GM23248 (cell line): Measurements from ENCODE around the gene BRAF. TPM values are rescaled to one million over a fixed set of nuclear protein-coding genes. Genes with fewer than 3 reads are reported as not detected.

Experiments
- DNase-seq: peaks from one replicate; pipeline ENCODE4 v3.0.0-alpha.2; 2015
- H2AFZ ChIP-seq: fragments of 200-600 bp; sonication (generic); 2 replicates; pipeline ENCODE4 v1.6.1; 2016; ENCODE audit warnings: antibody characterized with exemption
- H3F3A ChIP-seq: fragments of 200-600 bp; sonication (generic); 2 replicates; pipeline ENCODE4 v1.6.1; 2016; ENCODE audit warnings: mild to moderate bottlenecking, antibody characterized with exemption, mixed run types; ENCODE audit not compliant: insufficient read depth
- H3K27ac ChIP-seq: fragments of 200-600 bp; sonication (generic); 2 replicates; pipeline ENCODE4 v1.5.1; 2016; ENCODE audit warnings: mild to moderate bottlenecking
- H3K27me3 ChIP-seq: fragments of 200-600 bp; sonication (generic); replicated peaks from 2 replicates; pipeline ENCODE4 v1.6.1; 2016; ENCODE audit warnings: mild to moderate bottlenecking; ENCODE audit not compliant: insufficient read depth
- H3K36me3 ChIP-seq: fragments of 200-600 bp; sonication (generic); 2 replicates; pipeline ENCODE4 v1.6.1; 2016; ENCODE audit warnings: low read depth, mild to moderate bottlenecking
- H3K4me1 ChIP-seq: fragments of 200-600 bp; sonication (generic); 2 replicates; pipeline ENCODE4 v1.6.1; 2016; ENCODE audit warnings: mild to moderate bottlenecking; ENCODE audit not compliant: insufficient read depth
- H3K4me2 ChIP-seq: fragments of 200-600 bp; sonication (generic); one replicate; pipeline ENCODE4 v1.6.1; 2016; ENCODE audit warnings: mild to moderate bottlenecking; ENCODE audit not compliant: unreplicated experiment
- H3K4me3 ChIP-seq: fragments of 200-600 bp; sonication (generic); 2 replicates; pipeline ENCODE4 v1.5.1; 2016; ENCODE audit warnings: mild to moderate bottlenecking
- H3K79me2 ChIP-seq: fragments of 200-600 bp; sonication (generic); 2 replicates; pipeline ENCODE4 v1.6.1; 2016; ENCODE audit warnings: mild to moderate bottlenecking; ENCODE audit not compliant: insufficient read depth
- H3K9ac ChIP-seq: fragments of 200-600 bp; sonication (generic); 2 replicates; pipeline ENCODE4 v1.6.1; 2016; ENCODE audit warnings: mild to moderate bottlenecking
- H3K9me2 ChIP-seq: fragments of 200-600 bp; sonication (generic); 2 replicates; pipeline ENCODE4 v1.6.1; 2016; ENCODE audit warnings: mixed run types, mild to moderate bottlenecking, moderate library complexity; ENCODE audit not compliant: insufficient read depth
- H3K9me3 ChIP-seq: fragments of 200-600 bp; sonication (generic); one replicate; pipeline ENCODE4 v1.6.1; 2017; ENCODE audit warnings: low read depth
- H4K20me1 ChIP-seq: fragments of 200-600 bp; sonication (generic); 2 replicates; pipeline ENCODE4 v1.6.0; 2016; ENCODE audit not compliant: insufficient read depth
- EZH2 ChIP-seq: fragments of 200-600 bp; sonication (generic); IDR thresholded peaks from 2 replicates; pipeline ENCODE4 v1.6.1; 2018; ENCODE audit warnings: antibody characterized with exemption, mild to moderate bottlenecking; ENCODE audit not compliant: insufficient read depth, poor library complexity, severe bottlenecking
- EZH2phosphoT487 ChIP-seq: fragments of 200-600 bp; sonication (generic); IDR thresholded peaks from 2 replicates; pipeline ENCODE4 v1.6.1; 2018; ENCODE audit warnings: antibody characterized with exemption, moderate library complexity, mild to moderate bottlenecking, low read depth; ENCODE audit not compliant: insufficient read depth
- WGBS, 2 experiments: methylation state at CpG; one replicate each; pipeline ENCODE4 v1.1.6; 2015 to 2017; ENCODE audit warnings: low lambda C conversion rate in 2 of 2, low coverage in 1 of 2; ENCODE audit errors: missing lambda C conversion rate in 2 of 2; 5-methylcytosine and 5-hydroxymethylcytosine counted together
- in situ Hi-C: fragments of 300-500 bp; cut with MboI; formaldehyde crosslinking; loops from 2 replicates; pipeline ENCODE4 v1.15.0; 2020
- polyA plus RNA-seq: library from polyadenylated mRNA; unstranded; fragments of >200 nt; fragmentation: Nextera tagmentation; extraction: Ambion mirVana; gene quantifications from 2 replicates; pipeline ENCODE4 v1.2.1, GENCODE V29; 2016
- total RNA-seq: library from RNA; depleted of rRNA; stranded (reverse); fragments of >200 nt; shearing (Covaris generic); gene quantifications from 2 replicates; pipeline ENCODE4 v1.2.3, GENCODE V29; 2014

Gene BRAF
- total and polyA plus RNA-seq, 2 experiments from 2014 or later, result 5.8 to 11.0 TPM

GRCh38 chr7:140876519-140877248, 48.0 kb downstream of the BRAF start:
- in situ Hi-C loops, result no loop called here
- no peaks in the 10 kb centered on the region for H3K36me3 ChIP-seq
- DNase-seq, result peak; percentile 75
- H3F3A ChIP-seq, result peaks cover 11% of the 10 kb centered on the region; the same call in 1 of the 2 replicates
- TF ChIP-seq EZH2 (no peak), EZH2phosphoT487 (no peak)
- no peak overlapping the region for H2AFZ ChIP-seq
- peak overlapping the region; percentile 46 for H3K4me2 ChIP-seq
- no peaks in the 10 kb centered on the region for H3K9me3 ChIP-seq
- H3K4me1 ChIP-seq, result peaks cover 8% of the 10 kb centered on the region
- no peak overlapping the region for H3K4me3 ChIP-seq
- no peak overlapping the region for H3K27ac ChIP-seq
- no peaks in the 10 kb centered on the region for H3K9me2 ChIP-seq
- no peaks in the 10 kb centered on the region for H3K27me3 ChIP-seq
- no peak overlapping the region for H3K9ac ChIP-seq
- H4K20me1 ChIP-seq, result peaks cover 7% of the 10 kb centered on the region; the same call in 1 of the 2 replicates
- WGBS, 2 experiments, result 42 to 43% methylated on average over 2 of the region's 2 CpGs
- H3K79me2 ChIP-seq, result peaks cover 97% of the 10 kb centered on the region

DNA sequence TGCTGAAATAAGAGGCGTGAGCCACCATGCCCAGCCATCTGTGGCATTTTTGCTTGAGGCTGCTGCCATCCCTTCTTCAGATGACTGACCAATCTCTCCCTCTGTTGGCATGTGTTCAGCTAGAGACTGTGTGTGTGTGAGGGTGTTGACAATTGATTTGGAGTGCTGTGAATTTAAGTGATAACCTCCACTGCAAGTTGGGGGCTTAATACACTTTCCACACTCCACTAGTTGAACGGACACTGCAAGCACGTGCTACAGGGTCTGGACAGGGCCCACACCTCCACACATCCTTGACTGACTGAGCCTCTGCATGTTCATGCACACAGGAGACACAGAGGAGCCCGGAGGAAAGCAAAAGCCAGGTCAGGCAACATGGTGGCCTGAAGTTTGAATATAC, 51.3 kb downstream of the BRAF start:
- no peak overlapping the region for H3K4me3 ChIP-seq
- peaks cover 97% of the 10 kb centered on the region for H3K79me2 ChIP-seq
- peaks cover 8% of the 10 kb centered on the region for H3K4me1 ChIP-seq
- in situ Hi-C loops, result no loop called here
- TF ChIP-seq EZH2phosphoT487 (no peak), EZH2 (no peak)
- H4K20me1 ChIP-seq, result peaks cover 7% of the 10 kb centered on the region; the same call in 1 of the 2 replicates
- H2AFZ ChIP-seq, result no peak overlapping the region
- H3K36me3 ChIP-seq, result no peaks in the 10 kb centered on the region
- no peaks in the 10 kb centered on the region for H3K9me3 ChIP-seq
- DNase-seq, result no peak
- no peak overlapping the region for H3K27ac ChIP-seq
- no peaks in the 10 kb centered on the region for H3K27me3 ChIP-seq
- H3K9me2 ChIP-seq, result no peaks in the 10 kb centered on the region
- no peak overlapping the region for H3K9ac ChIP-seq
- H3K4me2 ChIP-seq, result no peak overlapping the region
- H3F3A ChIP-seq, result peaks cover 11% of the 10 kb centered on the region; the same call in 1 of the 2 replicates
- WGBS, 2 experiments, result 83 to 88% methylated on average over 4 of the region's 4 CpGs

- no peaks in the 10 kb centered on the region for H3K9me3 ChIP-seq
- TF ChIP-seq EZH2 (no peak), EZH2phosphoT487 (no peak)
- H2AFZ ChIP-seq, result no peak overlapping the region
- H3K9me2 ChIP-seq, result no peaks in the 10 kb centered on the region
- H3K27me3 ChIP-seq, result no peaks in the 10 kb centered on the region
- H3K4me1 ChIP-seq, result no peaks in the 10 kb centered on the region
- H3K27ac ChIP-seq, result no peak overlapping the region
- no peak overlapping the region for H3K4me2 ChIP-seq
- H3K79me2 ChIP-seq, result peaks cover 99% of the 10 kb centered on the region
- H3K9ac ChIP-seq, result no peak overlapping the region
- in situ Hi-C loops, result no loop called here
- peaks cover 13% of the 10 kb centered on the region; the same call in 1 of the 2 replicates for H4K20me1 ChIP-seq
- DNase-seq, result no peak
- H3K4me3 ChIP-seq, result no peak overlapping the region
- WGBS, 2 experiments, result 81 to 89% methylated on average over 1 of the region's 1 CpG
- H3F3A ChIP-seq, result no peaks in the 10 kb centered on the region
- H3K36me3 ChIP-seq, result no peaks in the 10 kb centered on the region
Observed at GRCh38 chr7:140870003-140870402, 54.7 kb downstream of the BRAF start.

DNA sequence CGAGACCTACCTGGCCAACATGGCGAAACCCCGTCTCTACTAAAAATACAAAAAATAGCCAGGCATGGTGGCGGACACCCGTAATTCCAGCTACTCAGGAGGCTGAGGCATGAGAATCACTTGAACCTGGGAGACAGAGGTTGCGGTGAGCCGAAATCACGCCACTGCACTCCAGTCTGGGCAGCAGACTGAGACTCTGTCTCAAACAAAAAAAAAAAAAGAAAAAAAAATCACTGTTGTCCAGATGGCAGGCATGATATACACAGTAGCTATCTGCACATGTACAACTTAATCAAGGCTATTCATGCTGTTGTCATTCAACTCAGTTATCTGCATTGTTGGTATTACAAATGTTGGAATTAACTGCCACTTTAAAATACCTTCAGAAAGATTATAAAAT, 55.3 kb downstream of the BRAF start:
- Histone ChIP-seq H3K36me3 (no peaks in the 10 kb centered on the region), H3K4me3 (no peak overlapping the region), H3F3A (no peaks in the 10 kb centered on the region), H3K79me2 (peaks cover 99% of the 10 kb centered on the region), H3K27me3 (no peaks in the 10 kb centered on the region), H3K4me2 (no peak overlapping the region), H2AFZ (no peak overlapping the region), H4K20me1 (peaks cover 13% of the 10 kb centered on the region; the same call in 1 of the 2 replicates), H3K9ac (no peak overlapping the region), H3K9me3 (no peaks in the 10 kb centered on the region), H3K4me1 (no peaks in the 10 kb centered on the region), H3K27ac (no peak overlapping the region), H3K9me2 (no peaks in the 10 kb centered on the region)
- WGBS, 2 experiments, result 94 to 98% methylated on average over 8 of the region's 8 CpGs
- no peak for TF ChIP-seq EZH2phosphoT487
- TF ChIP-seq EZH2, result no peak
- DNase-seq, result no peak
- in situ Hi-C loops, result no loop called here
